ENCODE results near the gene CCNG2. TPM values are rescaled to one million over a fixed set of nuclear protein-coding genes. Genes with fewer than 3 reads are reported as not detected.

Gene CCNG2
- total RNA-seq, 1 experiment from 2014 or later: 10.6 TPM

DNA sequence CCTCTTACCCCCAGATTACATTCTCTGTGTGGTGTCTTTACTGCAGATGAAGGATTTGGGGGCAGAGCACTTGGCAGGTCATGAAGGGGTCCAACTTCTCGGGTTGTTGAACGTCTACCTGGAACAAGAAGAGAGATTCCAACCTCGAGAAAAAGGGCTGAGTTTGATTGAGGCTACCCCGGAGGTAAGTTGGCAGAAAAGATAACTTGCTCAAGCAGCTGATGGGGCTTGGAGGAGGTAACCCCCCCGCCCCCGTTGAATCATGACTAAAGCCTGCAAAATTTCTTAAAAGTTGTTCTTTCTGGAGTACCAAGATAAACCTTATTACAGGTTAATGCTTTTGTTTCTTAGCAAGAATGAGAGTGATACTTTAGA is 1.5 kb downstream of the CCNG2 start:
- H3K9me3 ChIP-seq (ENCODE audit: control insufficient read depth, low read depth, low read length): no peaks in the 10 kb centered on the region
- no peak overlapping the region for H2BK120ac ChIP-seq (ENCODE audit: low read depth, low read length, poor library complexity, severe bottlenecking)
- H4K8ac ChIP-seq (replicated peaks; ENCODE audit: insufficient read length, low read depth, low read length): no peak overlapping the region
- H3K14ac ChIP-seq (ENCODE audit: insufficient read depth, low read length): no peak overlapping the region
- Mint-ChIP-seq H3K4me1 (peaks cover 31 to 32% of the 10 kb centered on the region in 2 experiments), H3K4me3 (peak overlapping the region; percentile 98), H3K36me3 (ENCODE audit: insufficient read depth in 1 of 3, low read depth in 3 of 3) (peaks cover 24 to 37% (median 33%) of the 10 kb centered on the region in 3 experiments; a peak in 6 of 7 replicates), H3K9me3 (peaks cover 0 to 2% of the 10 kb centered on the region in 2 experiments; a peak in 1 of 5 replicates), H3K27ac (peak overlapping the region in 1 of 3 experiments; percentile 93; a peak in 3 of 7 replicates), H3K27me3 (ENCODE audit: low read depth) (peaks cover 3% of the 10 kb centered on the region; the same call in 1 of the 2 replicates)
- no peak overlapping the region for H3K18ac ChIP-seq (ENCODE audit: insufficient read length, low read depth, low read length)
- no peaks in the 10 kb centered on the region for H3K79me1 ChIP-seq (ENCODE audit: insufficient read depth, low read depth, low read length, poor library complexity, severe bottlenecking)
- no peak overlapping the region for H2BK12ac ChIP-seq (ENCODE audit: insufficient read length, low read depth, low read length)
- no peak overlapping the region for H2AFZ ChIP-seq (ENCODE audit: low read length)
- no peaks in the 10 kb centered on the region for H4K20me1 ChIP-seq (ENCODE audit: control insufficient read depth, insufficient read depth, insufficient read length)
- H2BK5ac ChIP-seq (ENCODE audit: insufficient read length, low read length): no peak overlapping the region
- H3T11ph ChIP-seq (ENCODE audit: low read length): no peak overlapping the region
- no peak overlapping the region for H2BK20ac ChIP-seq (ENCODE audit: low read depth, low read length, poor library complexity, severe bottlenecking)
- H3K23me2 ChIP-seq (ENCODE audit: insufficient read length, low read depth, low read length, poor library complexity, severe bottlenecking): peaks cover 2% of the 10 kb centered on the region
- TF ChIP-seq, protein P1, sequence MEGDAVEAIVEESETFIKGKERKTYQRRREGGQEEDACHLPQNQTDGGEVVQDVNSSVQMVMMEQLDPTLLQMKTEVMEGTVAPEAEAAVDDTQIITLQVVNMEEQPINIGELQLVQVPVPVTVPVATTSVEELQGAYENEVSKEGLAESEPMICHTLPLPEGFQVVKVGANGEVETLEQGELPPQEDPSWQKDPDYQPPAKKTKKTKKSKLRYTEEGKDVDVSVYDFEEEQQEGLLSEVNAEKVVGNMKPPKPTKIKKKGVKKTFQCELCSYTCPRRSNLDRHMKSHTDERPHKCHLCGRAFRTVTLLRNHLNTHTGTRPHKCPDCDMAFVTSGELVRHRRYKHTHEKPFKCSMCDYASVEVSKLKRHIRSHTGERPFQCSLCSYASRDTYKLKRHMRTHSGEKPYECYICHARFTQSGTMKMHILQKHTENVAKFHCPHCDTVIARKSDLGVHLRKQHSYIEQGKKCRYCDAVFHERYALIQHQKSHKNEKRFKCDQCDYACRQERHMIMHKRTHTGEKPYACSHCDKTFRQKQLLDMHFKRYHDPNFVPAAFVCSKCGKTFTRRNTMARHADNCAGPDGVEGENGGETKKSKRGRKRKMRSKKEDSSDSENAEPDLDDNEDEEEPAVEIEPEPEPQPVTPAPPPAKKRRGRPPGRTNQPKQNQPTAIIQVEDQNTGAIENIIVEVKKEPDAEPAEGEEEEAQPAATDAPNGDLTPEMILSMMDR (conservative IDR thresholded peaks at IDR 0.05): no peak
- no peak for DNase-seq
- no CpG with 5 or more reads among the region's 6 CpGs for WGBS (ENCODE audit: extremely low coverage, insufficient read length, low lambda C conversion rate)
- no peak overlapping the region for H4K91ac ChIP-seq (ENCODE audit: insufficient read length, low read depth, low read length)
- no peaks in the 10 kb centered on the region; the same call in 1 of the 2 replicates for H3K79me2 ChIP-seq (ENCODE audit: insufficient read depth, low read length)
- peak overlapping the region; percentile 75 for H3K4me2 ChIP-seq (ENCODE audit: insufficient read depth, insufficient read length, low read length)
- H3K4ac ChIP-seq (ENCODE audit: low read depth, low read length): no peak overlapping the region
- no peak overlapping the region for H3K56ac ChIP-seq (ENCODE audit: insufficient read length, low read depth, low read length)
- no peak overlapping the region for H4K5ac ChIP-seq (ENCODE audit: insufficient read length, low read depth, low read length)
- no peak overlapping the region for H2AK5ac ChIP-seq (ENCODE audit: insufficient read length, low read length)
- H2BK15ac ChIP-seq (ENCODE audit: low read depth, low read length): no peak overlapping the region
- peak overlapping the region; percentile 69 for H3K9ac ChIP-seq (ENCODE audit: extremely low read depth, insufficient read length, low read length)
- no peaks in the 10 kb centered on the region for H3K27me3 ChIP-seq (ENCODE audit: insufficient read depth, low read length)
- H3K23ac ChIP-seq (ENCODE audit: insufficient read length, low read depth, low read length): no peak overlapping the region
- H3K4me1 ChIP-seq (ENCODE audit: insufficient read depth, low read length): peaks cover 2% of the 10 kb centered on the region; the same call in 1 of the 2 replicates
- no peak overlapping the region for H3K27ac ChIP-seq (ENCODE audit: insufficient read length, low read depth, low read length)

Data from H9 (cell line).